ENCODE data around the gene ERBB4. TPM values are rescaled to one million over a fixed set of nuclear protein-coding genes. Genes with fewer than 3 reads are reported as not detected.

Gene ERBB4
- total and polyA plus RNA-seq, 10 of the 15 experiments (the other 5 are each of a cell fraction or from before 2014, with no cell fraction given) = under 0.01 to 0.23 (median 0.01) TPM; not detected in 4

GRCh38 chr2:212547716-212548454, 9.3 kb upstream of the ERBB4 start:
- ATAC-seq (no peak), FAIRE-seq (no peak), DNase-seq (ENCODE audit: low read depth, low spot score) (no peak)
- no peaks in the 10 kb centered on the region for H3K27me3 ChIP-seq (replicated peaks in 1 of 2; ENCODE audit: control insufficient read depth in 2 of 2, insufficient read depth in 2 of 2, low read length in 1 of 2)
- no peak overlapping the region for H2AFZ ChIP-seq (ENCODE audit: control insufficient read depth, low read depth, low read length)
- no peaks in the 10 kb centered on the region for H3K9me3 ChIP-seq (replicated peaks; ENCODE audit: control insufficient read depth, insufficient read depth, low read length)
- no peaks in the 10 kb centered on the region for H3K4me1 ChIP-seq (ENCODE audit: control insufficient read depth, insufficient read depth, low read length)
- CTCF ChIA-PET = interaction anchor here (1.1 to 3.9 kb wide), 2 partner anchors 20 to 802 kb away, joined by 6 to 17 read pairs; no protein-coding TSS in a partner anchor
- SMC1A ChIA-PET (ENCODE audit: uncharacterized antibody, unreplicated experiment) = no interaction called here
- H3K36me3 ChIP-seq (ENCODE audit: control insufficient read depth in 2 of 2, insufficient read depth in 2 of 2, low read length in 1 of 2) = no peaks in the 10 kb centered on the region
- H3K79me2 ChIP-seq (ENCODE audit: control insufficient read depth, insufficient read depth, low read length) = no peaks in the 10 kb centered on the region
- H3K27ac ChIP-seq (ENCODE audit: control insufficient read depth, insufficient read depth) = no peak overlapping the region
- RAD21 ChIA-PET (ENCODE audit: unreplicated experiment) = no interaction called here
- intact Hi-C loops (cut with micrococcal nuclease; ENCODE audit: unreplicated experiment) (loop anchor here (1.0 to 5.0 kb wide), 2 partner anchors 386 to 803 kb away; no protein-coding TSS in a partner anchor), in situ Hi-C loops (cut with MboI) (no loop called here)
- no peak overlapping the region for H3K9ac ChIP-seq (ENCODE audit: control insufficient read depth, insufficient read depth, low read length)
- POLR2A ChIA-PET = interaction anchor here (0.5 kb wide), 1 partner anchor 9 kb away, joined by 5 read pairs; the partner anchor contains the start of gene ERBB4
- no peak for TF ChIP-seq KLF5 (IDR thresholded peaks at IDR 0.05; ENCODE audit: partially characterized antibody)
- no peak for TF ChIP-seq RB1 (IDR thresholded peaks at IDR 0.05; ENCODE audit: borderline replicate concordance)
- no peak for TF ChIP-seq ZNF592 (IDR thresholded peaks at IDR 0.05)
- TF ChIP-seq POLR2A (IDR thresholded peaks at IDR 0.05; ENCODE audit: low read depth, low read length) = no peak
- no peak for TF ChIP-seq SMAD5 (IDR thresholded peaks at IDR 0.05; ENCODE audit: low read depth)
- TF ChIP-seq FOS (IDR thresholded peaks at IDR 0.05; ENCODE audit: borderline replicate concordance, extremely low read depth, insufficient read length) = no peak
- no peak for TF ChIP-seq PML (IDR thresholded peaks at IDR 0.05; ENCODE audit: low read length)
- no peak for TF ChIP-seq SREBF2 (IDR thresholded peaks at IDR 0.05; ENCODE audit: low read length)
- no peak for TF ChIP-seq RAD51 (IDR thresholded peaks at IDR 0.05)
- no peak for TF ChIP-seq NFXL1 (IDR thresholded peaks at IDR 0.05; ENCODE audit: borderline replicate concordance)
- TF ChIP-seq ZNF622 (IDR thresholded peaks at IDR 0.05) = no peak
- no peak for TF ChIP-seq TARDBP (IDR thresholded peaks at IDR 0.05; ENCODE audit: borderline replicate concordance)
- TF ChIP-seq KAT2A (conservative IDR thresholded peaks at IDR 0.05; ENCODE audit: control insufficient read depth, low read depth, low read length) = no peak
- H3K4me2 ChIP-seq (ENCODE audit: control insufficient read depth, insufficient read depth) = no peak overlapping the region
- no TSS peak for BruUV-seq (replicated peaks)
- H3K4me3 ChIP-seq = no peak overlapping the region
- no peaks in the 10 kb centered on the region for H4K20me1 ChIP-seq (ENCODE audit: control insufficient read depth, insufficient read depth)
